B cell (primary cell): ENCODE results near the gene TMOD3. TPM values are rescaled to one million over a fixed set of nuclear protein-coding genes. Genes with fewer than 3 reads are reported as not detected.

Source experiments
- ATAC-seq: fragments of 200-7000 bp; cut with Tn5 transposase; one replicate; pipeline ENCODE4 v1.10.0; 2021; ENCODE audit warnings: low read depth, mild to moderate bottlenecking, moderate number of reproducible peaks, moderate library complexity
- CTCF ChIA-PET: fragments of 350-600 bp; sonication (Branson Sonifier 250); formaldehyde crosslinking; loops from one replicate; lab custom pipeline; 2021; ENCODE audit warnings: antibody characterized with exemption, inconsistent platforms; lab: Charles Lee
- POLR2A ChIA-PET: fragments of 350-600 bp; sonication (Branson Sonifier 250); formaldehyde crosslinking; loops from one replicate; lab custom pipeline; 2021; ENCODE audit warnings: antibody characterized with exemption; lab: Charles Lee
- DNase-seq: peaks from one replicate; pipeline ENCODE4 v3.0.0; 2013
- H2AFZ ChIP-seq: 2 replicates; pipeline ENCODE4 v1.6.1; 2012; ENCODE audit warnings: mild to moderate bottlenecking, low read depth, low read length; ENCODE audit not compliant: insufficient read depth, poor library complexity, severe bottlenecking
- H3K27ac ChIP-seq, 2 donors: 1 replicate in 1 of 2; 2 replicates in 1 of 2; pipeline ENCODE4 v1.5.1; 2012 to 2013; ENCODE audit warnings: low read length in 2 of 2, mild to moderate bottlenecking in 2 of 2, moderate library complexity in 1 of 2
- H3K27me3 ChIP-seq, 4 experiments: fragments of 200-600 bp in 1 of 4; sonication (generic) in 1 of 4; replicated peaks in 1 of 4; 1 replicate in 2 of 4; 2 replicates in 2 of 4; pipeline versions ENCODE4 v1.6.1 to v1.7.0; 2013 to 2016; ENCODE audit warnings: low read length in 3 of 4, mild to moderate bottlenecking in 2 of 4, mixed read lengths in 1 of 4, moderate library complexity in 1 of 4; ENCODE audit not compliant: insufficient read depth in 4 of 4, control insufficient read depth in 3 of 4; ENCODE audit errors: control extremely low read depth in 1 of 4
- H3K36me3 ChIP-seq, 2 experiments: replicated peaks in 1 of 2; 1 replicate in 1 of 2; 2 replicates in 1 of 2; pipeline versions ENCODE4 v1.6.1 to v1.7.1; 2013; ENCODE audit warnings: low read length in 1 of 2; ENCODE audit not compliant: insufficient read depth in 2 of 2, control insufficient read depth in 1 of 2; ENCODE audit errors: control extremely low read depth in 1 of 2, extremely low read depth in 1 of 2
- H3K4me1 ChIP-seq, 2 donors: fragments of 200-600 bp in 1 of 2; sonication (generic) in 1 of 2; 1 replicate in 1 of 2; 2 replicates in 1 of 2; pipeline versions ENCODE4 v1.5.1 to v1.6.1; 2013 to 2017; ENCODE audit warnings: low read length in 2 of 2; ENCODE audit not compliant: control insufficient read depth in 2 of 2, insufficient read depth in 2 of 2
- H3K4me2 ChIP-seq: replicated peaks from 2 replicates; pipeline ENCODE3; 2012; ENCODE audit warnings: mild to moderate bottlenecking, low read depth, low read length; ENCODE audit not compliant: poor library complexity, severe bottlenecking
- H3K4me3 ChIP-seq, 5 experiments: fragments of 200-600 bp in 1 of 5; sonication (generic) in 1 of 5; 1 replicate in 3 of 5; 2 replicates in 2 of 5; pipeline versions ENCODE4 v1.5.1 to v1.7.0; 2011 to 2016; ENCODE audit warnings: low read length in 4 of 5, mild to moderate bottlenecking in 4 of 5, low read depth in 2 of 5, control low read depth in 1 of 5, moderate library complexity in 1 of 5; ENCODE audit not compliant: insufficient read depth in 1 of 5; ENCODE audit errors: control extremely low read depth in 1 of 5, extremely low read depth in 1 of 5
- H3K79me2 ChIP-seq: fragments of 200-600 bp; sonication (generic); one replicate; pipeline ENCODE4 v1.6.0; 2016; ENCODE audit warnings: low read length; ENCODE audit not compliant: control insufficient read depth, insufficient read depth
- H3K9ac ChIP-seq: fragments of 200-600 bp; sonication (generic); 2 replicates; pipeline ENCODE4 v1.6.1; 2017; ENCODE audit warnings: mild to moderate bottlenecking, low read length, moderate library complexity
- H3K9me3 ChIP-seq, 3 donors: one replicate each; pipeline versions ENCODE4 v1.6.1 to v1.7.1; 2013; ENCODE audit warnings: low read length in 2 of 3; ENCODE audit not compliant: control insufficient read depth in 2 of 3, insufficient read depth in 1 of 3; ENCODE audit errors: control extremely low read depth in 1 of 3
- H4K20me1 ChIP-seq: 2 replicates; pipeline ENCODE4 v1.6.0; 2012; ENCODE audit warnings: mild to moderate bottlenecking, low read length; ENCODE audit not compliant: insufficient read depth, control insufficient read depth, poor library complexity, severe bottlenecking
- H3K27ac Mint-ChIP-seq: one replicate; pipeline ENCODE4 v1.8.0; 2021; ENCODE audit warnings: mixed read lengths
- H3K27me3 Mint-ChIP-seq: one replicate; pipeline ENCODE4 v1.8.0; 2021; ENCODE audit warnings: mixed read lengths
- H3K4me1 Mint-ChIP-seq: one replicate; pipeline ENCODE4 v1.8.0; 2021; ENCODE audit warnings: mixed read lengths
- H3K4me3 Mint-ChIP-seq: one replicate; pipeline ENCODE4 v1.8.0; 2021; ENCODE audit warnings: mixed read lengths
- H3K9me3 Mint-ChIP-seq: one replicate; pipeline ENCODE4 v1.8.0; 2022; ENCODE audit warnings: mixed read lengths; ENCODE audit not compliant: insufficient read depth
- CTCF ChIP-seq: fragments of 200-600 bp; IDR thresholded peaks from one replicate; pipeline ENCODE4 v1.8.0; 2022; ENCODE audit warnings: antibody characterized with exemption, mild to moderate bottlenecking
- EZH2 ChIP-seq: IDR thresholded peaks from 2 replicates; pipeline ENCODE4 v1.6.1; 2012; ENCODE audit warnings: borderline replicate concordance, low read depth, mild to moderate bottlenecking, moderate library complexity, low read length; ENCODE audit not compliant: insufficient read depth, poor library complexity, severe bottlenecking
- WGBS: methylation state at CpG from one replicate; pipeline ENCODE4 v1.1.5; 2013; ENCODE audit warnings: missing lambda C conversion rate; ENCODE audit not compliant: insufficient coverage; 5-methylcytosine and 5-hydroxymethylcytosine counted together
- intact Hi-C: fragments of 100-400 bp; cut with micrococcal nuclease; formaldehyde crosslinking; loops from one replicate; pipeline ENCODE4 v1.10.0; 2022
- polyA plus RNA-seq: library from polyadenylated mRNA; depleted of rRNA; stranded (reverse); fragments of >200 nt; gene quantifications from 2 replicates; pipeline ENCODE4 v1.2.3, GENCODE V29; 2012
- total RNA-seq, 2 donors: library from RNA; stranded (reverse); fragments of 120-200 nt in 1 of 2; gene quantifications; 1 replicate in 1 of 2; 2 replicates in 1 of 2; pipeline versions ENCODE4 v1.2.3 to v1.2.4, GENCODE V29; 2013 to 2022

TMOD3 gene
- total and polyA plus RNA-seq, 2 donors (not counting 1 experiment from before 2014, with no cell fraction given) = 7.2 to 52.1 TPM

- Histone ChIP-seq H3K9me3 (no peaks in the 10 kb centered on the region), H3K9ac (no peak overlapping the region), H3K4me1 (peaks cover 11 to 15% of the 10 kb centered on the region in 2 donors), H3K79me2 (no peaks in the 10 kb centered on the region), H4K20me1 (no peaks in the 10 kb centered on the region), H3K36me3 (peaks cover 4 to 13% of the 10 kb centered on the region in 2 experiments), H3K4me3 (no peak overlapping the region), H3K4me2 (no peak overlapping the region), H3K27ac (no peak overlapping the region), H2AFZ (no peak overlapping the region), H3K27me3 (no peaks in the 10 kb centered on the region)
- intact Hi-C loops = no loop called here
- H3K4me3 Mint-ChIP-seq = no peak overlapping the region
- H3K27me3 Mint-ChIP-seq = no peaks in the 10 kb centered on the region
- no peaks in the 10 kb centered on the region for H3K9me3 Mint-ChIP-seq
- ATAC-seq (no peak), DNase-seq (no peak)
- H3K27ac Mint-ChIP-seq = no peak overlapping the region
- CTCF ChIA-PET = no interaction called here
- 100% methylated on average over 1 of the region's 3 CpGs for WGBS
- no peak for TF ChIP-seq EZH2
- no peak for TF ChIP-seq CTCF
- H3K4me1 Mint-ChIP-seq = peaks cover 20% of the 10 kb centered on the region
- POLR2A ChIA-PET = no interaction called here
Observed at GRCh38 chr15:51931016-51931415, 101.6 kb downstream of the TMOD3 start.

GRCh38 chr15:51931638-51932037, 102.2 kb downstream of the TMOD3 start:
- ATAC-seq (no peak), DNase-seq (no peak)
- peaks cover 27% of the 10 kb centered on the region for H3K4me1 Mint-ChIP-seq
- H3K27me3 Mint-ChIP-seq = no peaks in the 10 kb centered on the region
- H3K9me3 ChIP-seq = no peaks in the 10 kb centered on the region
- H4K20me1 ChIP-seq = no peaks in the 10 kb centered on the region
- no peak overlapping the region for H3K27ac ChIP-seq
- H3K36me3 ChIP-seq = peaks cover 6 to 15% of the 10 kb centered on the region in 2 experiments
- H2AFZ ChIP-seq = no peak overlapping the region
- no peaks in the 10 kb centered on the region for H3K27me3 ChIP-seq
- POLR2A ChIA-PET = no interaction called here
- no peak overlapping the region for H3K4me2 ChIP-seq
- no peaks in the 10 kb centered on the region for H3K9me3 Mint-ChIP-seq
- H3K4me3 Mint-ChIP-seq = no peak overlapping the region
- intact Hi-C loops = no loop called here
- H3K9ac ChIP-seq = no peak overlapping the region
- CTCF ChIA-PET = interaction anchor here (1.5 kb wide), 1 partner anchor 10 kb away, joined by 4 read pairs; no protein-coding TSS in a partner anchor
- no peak for TF ChIP-seq EZH2
- no peak for TF ChIP-seq CTCF
- peaks cover 16 to 21% of the 10 kb centered on the region in 2 donors for H3K4me1 ChIP-seq
- H3K4me3 ChIP-seq = no peak overlapping the region
- H3K79me2 ChIP-seq = no peaks in the 10 kb centered on the region
- no peak overlapping the region for H3K27ac Mint-ChIP-seq
- WGBS = 100% methylated on average over 2 of the region's 4 CpGs
